Adrenal gland (tissue), 5 donors: Measurements from ENCODE around the gene HBS1L.

Experiments used
- CTCF ChIP-seq, 6 experiments: fragments of 450-650 bp in 4 of 6; fragments of 200-600 bp in 2 of 6; sonication (generic) in 1 of 6; IDR thresholded peaks; 1 replicate in 5 of 6; 2 replicates in 1 of 6; pipeline versions ENCODE4 v1.5.1 to v1.8.0; 2016 to 2021; ENCODE audit warnings: antibody characterized with exemption in 6 of 6, mild to moderate bottlenecking in 2 of 6, moderate library complexity in 1 of 6
- POLR2A ChIP-seq, 2 donors: fragments of 450-650 bp; IDR thresholded peaks; one replicate each; pipeline ENCODE4 v1.6.1; 2017; ENCODE audit warnings: antibody characterized with exemption in 2 of 2, mild to moderate bottlenecking in 2 of 2, moderate library complexity in 1 of 2
- donor health status: DM: no; HTN: no; CAD: no.

GRCh38 chr6:135048915-135049314, 5.7 kb downstream of the HBS1L start:
- no peak for TF ChIP-seq CTCF (IDR thresholded peaks at IDR 0.05)
- TF ChIP-seq POLR2A (IDR thresholded peaks at IDR 0.05): no peak
